Epidermal melanocyte (primary cell): Measurements from ENCODE around the gene TBC1D2.
"Not testable (repeated sequence)": the region's sequence is repeated elsewhere in the genome, so short reads cannot be mapped to it uniquely, and the experiment has no call there.

Experiments used
- DNase-seq: peaks from one replicate; pipeline ENCODE4 v3.0.0; 2011; ENCODE audit warnings: low spot score; ENCODE audit not compliant: insufficient read length

TBC1D2 gene

GRCh38 chr9:98255578-98256296 is at the start of gene TBC1D2:
Gene TBC1D2 (minus strand): TSS chr9:98255649. CDS start chr9:98255541, 108 bp downstream.
- DNase-seq, result peak; percentile 88

- DNase-seq, result no peak
Observed at GRCh38 chr9:98304381-98304780, 48.9 kb upstream of the TBC1D2 start.

DNA sequence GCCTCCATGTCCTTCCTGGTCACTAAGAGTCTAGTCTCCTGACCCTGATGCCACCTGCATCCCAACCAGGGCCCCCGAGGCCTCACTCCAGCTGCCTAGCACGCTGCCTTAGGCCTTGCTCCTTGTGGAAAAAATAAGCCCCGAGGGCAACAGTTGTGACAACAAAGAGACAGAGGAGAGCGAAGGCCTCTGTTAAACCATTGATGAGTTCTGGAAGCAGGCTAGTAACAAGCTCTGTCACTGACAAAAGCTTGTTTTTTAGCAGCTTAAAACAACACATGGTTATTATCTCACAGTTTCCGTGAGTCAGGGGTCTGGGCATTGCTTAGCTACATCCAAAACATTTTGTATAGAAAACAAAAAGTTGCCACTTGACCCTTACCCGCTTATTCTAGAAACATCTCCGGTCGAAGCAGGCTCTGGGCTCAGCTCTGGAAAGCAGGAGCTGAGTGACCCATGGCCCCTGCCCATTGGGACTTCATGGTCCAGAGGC is 48.2 kb upstream of the TBC1D2 start:
- no peak for DNase-seq

DNA sequence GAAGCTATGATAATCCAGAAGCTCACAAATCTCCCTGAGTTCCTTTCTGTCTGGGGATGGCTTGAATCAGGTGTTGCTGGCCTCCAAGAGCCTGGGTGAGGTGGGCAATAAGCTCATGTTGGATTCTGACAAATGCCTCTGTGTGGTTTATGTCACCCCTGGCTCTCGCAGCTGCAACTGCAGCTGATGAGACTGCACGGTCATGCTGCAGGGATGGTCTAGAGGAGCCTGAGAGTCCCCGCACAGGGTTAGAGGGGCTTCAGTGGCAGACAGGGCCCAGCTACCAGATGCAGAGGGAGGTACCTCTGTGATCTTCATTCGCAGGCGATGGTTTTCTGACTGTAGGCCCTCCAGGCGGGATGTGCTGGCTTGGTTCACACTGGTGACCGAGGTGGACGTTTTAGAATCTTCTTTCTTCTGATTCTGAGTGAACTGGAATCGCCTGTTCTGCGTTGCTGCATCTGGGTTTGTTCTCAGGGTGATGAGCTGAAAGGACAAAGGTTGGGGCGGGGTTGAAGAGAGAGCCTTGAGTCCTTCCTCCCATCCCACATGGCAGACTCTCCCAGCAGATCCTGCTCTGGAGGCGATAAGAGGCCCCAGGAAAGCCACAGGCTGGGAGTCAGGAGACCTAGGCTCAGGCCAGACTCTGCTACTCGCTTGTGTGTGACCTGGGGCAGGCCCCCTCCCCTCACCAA is 47.6 kb upstream of the TBC1D2 start:
- no peak for DNase-seq

GRCh38 chr9:98302150-98302549 is 46.7 kb upstream of the TBC1D2 start:
- no peak for DNase-seq

DNA sequence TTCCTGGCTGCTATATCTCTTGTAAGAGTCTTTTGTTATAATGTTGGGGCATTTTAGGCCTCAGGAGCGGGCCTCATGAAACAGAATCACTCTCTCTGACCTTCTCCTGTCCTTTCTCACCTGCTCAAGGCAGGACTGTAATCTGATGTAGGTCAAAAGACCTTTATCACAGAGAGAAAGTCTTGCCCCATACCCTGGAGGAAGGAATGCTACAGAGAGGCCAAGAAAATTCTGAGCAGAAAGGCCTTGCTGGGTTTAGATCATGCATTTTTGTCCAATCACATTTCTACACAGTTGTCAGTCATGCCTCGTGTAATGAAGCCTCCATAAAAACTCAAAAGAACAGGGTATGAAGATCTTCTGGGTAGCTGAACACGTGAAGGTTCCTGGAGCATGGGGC is 45.2 kb upstream of the TBC1D2 start:
- DNase-seq, result no peak

DNA sequence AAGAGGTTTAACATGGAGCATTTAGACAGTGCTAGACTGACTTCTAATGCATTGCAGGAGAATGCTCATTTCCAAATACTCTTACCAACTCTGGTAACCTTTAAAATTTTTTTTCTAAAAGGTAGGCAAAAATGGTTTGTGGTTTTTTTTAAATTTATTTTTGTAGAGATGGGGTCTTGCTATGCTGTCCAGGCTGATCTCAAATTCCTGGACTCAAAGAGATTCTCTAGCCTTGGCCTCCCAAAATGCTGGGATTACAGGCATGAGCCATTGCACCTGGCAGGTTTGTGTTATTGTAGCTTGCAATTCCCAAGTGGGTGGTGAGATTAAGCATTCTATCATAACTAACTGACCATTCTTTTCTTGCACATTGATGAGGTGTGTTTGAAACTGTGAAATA is 43.0 kb upstream of the TBC1D2 start:
- DNase-seq, result no peak

DNA sequence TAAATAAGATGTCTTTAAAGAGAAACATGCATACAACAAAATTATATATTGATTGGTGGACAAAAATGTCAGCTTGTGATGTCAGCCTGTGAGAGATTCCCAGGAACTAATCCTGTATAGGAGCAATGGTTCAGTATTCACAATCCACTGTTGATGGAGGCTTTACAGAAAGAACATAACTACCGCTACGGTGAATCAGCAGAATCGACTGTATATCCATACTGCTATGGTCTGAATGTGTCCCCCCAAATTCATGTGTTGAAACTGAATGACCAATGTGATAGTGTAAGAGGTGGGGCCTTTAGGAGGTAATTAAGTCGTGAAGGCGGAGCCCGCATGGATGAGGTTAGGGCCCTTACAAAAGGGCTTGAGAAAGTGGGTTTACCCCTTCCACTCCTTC is 40.4 kb upstream of the TBC1D2 start:
- no peak for DNase-seq

DNA sequence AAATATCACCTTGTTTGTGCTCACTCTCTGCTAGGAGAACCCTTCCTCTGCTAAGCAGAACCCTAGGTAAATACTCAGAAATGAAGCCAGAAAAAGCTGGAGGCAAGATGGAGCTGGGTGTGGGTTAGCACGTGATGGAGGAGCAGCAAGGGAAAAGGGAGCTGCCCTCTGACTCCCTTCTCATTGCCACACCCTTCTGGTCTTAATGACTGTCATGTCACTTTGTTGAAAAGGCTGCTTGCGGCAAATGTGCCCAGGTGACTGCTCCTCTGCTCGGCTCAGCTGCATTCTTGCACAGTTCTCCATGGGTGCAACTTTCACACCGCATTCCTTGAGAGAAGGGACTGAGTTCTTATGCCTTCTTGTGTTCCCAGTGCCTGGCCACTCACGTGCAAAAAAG is 36.4 kb upstream of the TBC1D2 start:
- no peak for DNase-seq

GRCh38 chr9:98290411-98290810 is 35.0 kb upstream of the TBC1D2 start:
- no peak for DNase-seq

- no peak for DNase-seq
Observed at GRCh38 chr9:98289614-98290201, 34.3 kb upstream of the TBC1D2 start.

GRCh38 chr9:98288881-98289280 is 33.4 kb upstream of the TBC1D2 start:
- DNase-seq, result no peak

GRCh38 chr9:98287384-98287783 is 31.9 kb upstream of the TBC1D2 start:
- DNase-seq, result no peak

DNA sequence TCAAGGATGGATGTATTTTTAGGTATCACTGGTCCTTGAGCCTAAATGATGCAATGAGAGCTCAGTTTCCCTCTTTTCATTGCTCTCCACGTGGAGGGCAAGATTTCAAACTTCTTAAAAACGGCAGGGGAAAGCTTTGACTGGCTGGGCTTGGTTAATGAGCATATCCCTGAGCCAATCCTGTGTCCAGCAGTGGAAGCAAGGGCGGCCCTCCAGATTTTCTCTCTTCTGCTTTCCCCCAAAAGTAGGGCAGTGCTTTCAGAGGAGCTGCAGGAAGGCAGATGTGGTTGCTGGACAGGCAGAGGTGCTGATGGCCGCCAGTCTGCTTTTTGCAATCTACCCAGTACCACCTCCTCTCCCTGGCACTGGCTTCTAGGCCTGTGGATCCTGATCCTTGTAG is 30.0 kb upstream of the TBC1D2 start:
- DNase-seq, result no peak

DNA sequence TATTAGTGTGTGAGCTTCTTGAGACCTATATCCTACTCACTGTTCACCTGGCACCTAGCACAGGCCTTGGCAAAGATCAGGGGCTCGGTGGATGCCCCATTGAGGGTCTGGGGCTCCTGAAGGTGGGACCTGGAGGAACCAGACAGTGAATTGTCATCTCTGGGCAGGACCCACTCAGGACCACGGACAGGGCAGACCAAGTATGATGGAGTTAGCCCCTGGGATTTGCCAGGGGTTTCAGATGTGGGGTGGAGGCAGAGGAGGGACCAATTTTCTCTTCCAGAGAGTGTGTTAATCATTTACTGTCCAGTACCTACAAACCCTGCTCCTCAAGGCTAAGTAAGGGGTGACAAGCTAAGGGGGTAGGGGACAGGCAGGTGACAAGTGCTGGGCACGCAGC is 29.3 kb upstream of the TBC1D2 start:
- DNase-seq, result no peak

GRCh38 chr9:98283143-98283542 is 27.7 kb upstream of the TBC1D2 start:
- not testable (repeated sequence) for DNase-seq

DNA sequence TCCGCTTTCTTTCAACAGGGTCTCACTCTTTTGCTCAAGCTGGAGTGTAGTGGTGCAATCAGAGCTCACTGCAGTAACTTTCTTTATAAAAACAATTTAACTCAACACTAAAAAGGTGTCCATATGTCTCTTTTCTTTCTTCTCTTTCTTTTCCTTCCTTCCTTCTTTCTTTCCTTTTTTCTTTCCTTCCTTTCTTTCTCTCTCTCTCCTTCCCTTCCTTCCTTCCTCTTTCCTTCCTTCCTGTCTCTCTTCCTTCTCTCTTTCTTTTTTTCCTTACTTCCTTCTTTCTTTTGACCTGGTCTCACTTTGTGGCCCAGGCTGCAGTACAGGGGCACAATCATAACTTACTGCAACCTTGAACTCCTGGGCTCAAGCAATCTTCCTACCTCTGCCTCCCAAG is 25.8 kb upstream of the TBC1D2 start:
- no peak for DNase-seq

DNA sequence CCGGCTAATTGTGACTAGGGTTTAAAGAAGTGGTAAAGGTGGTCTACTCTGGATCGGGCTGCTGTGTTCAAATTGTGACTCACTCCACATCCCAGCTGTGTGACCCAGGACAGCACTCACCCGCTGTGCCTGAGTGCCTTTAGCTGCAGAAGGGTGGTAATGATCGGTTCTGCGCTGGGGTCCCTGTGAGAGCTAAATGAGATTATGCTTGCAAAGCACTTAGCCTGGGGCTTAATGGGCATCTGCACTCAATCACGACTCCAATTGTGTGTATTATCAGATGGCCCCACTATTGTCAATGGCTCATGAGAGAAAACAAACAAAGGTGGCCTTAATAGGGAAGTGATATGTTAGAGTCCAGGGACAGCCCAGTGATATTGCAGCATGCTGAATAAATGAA is 25.1 kb upstream of the TBC1D2 start:
- no peak for DNase-seq

DNA sequence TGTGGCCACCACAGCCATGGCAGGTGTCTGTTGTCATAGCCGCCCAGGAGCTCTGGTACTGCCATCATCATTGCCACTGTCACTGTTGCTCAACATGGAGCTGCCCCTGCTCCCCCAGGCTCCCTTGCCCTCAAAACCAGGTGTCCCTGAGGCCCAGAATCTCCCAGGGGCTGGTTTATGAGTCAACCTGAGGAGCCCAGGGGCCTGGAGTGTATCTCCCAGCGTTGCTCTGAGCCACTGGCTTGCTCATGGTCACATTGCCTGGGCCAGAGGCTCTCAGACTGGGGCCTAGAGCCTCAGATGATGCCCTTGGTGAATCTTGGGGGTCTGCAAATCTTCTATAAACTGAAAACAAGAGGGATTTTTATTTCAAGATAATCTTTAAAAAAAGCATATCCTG is 24.7 kb upstream of the TBC1D2 start:
- no peak for DNase-seq

DNA sequence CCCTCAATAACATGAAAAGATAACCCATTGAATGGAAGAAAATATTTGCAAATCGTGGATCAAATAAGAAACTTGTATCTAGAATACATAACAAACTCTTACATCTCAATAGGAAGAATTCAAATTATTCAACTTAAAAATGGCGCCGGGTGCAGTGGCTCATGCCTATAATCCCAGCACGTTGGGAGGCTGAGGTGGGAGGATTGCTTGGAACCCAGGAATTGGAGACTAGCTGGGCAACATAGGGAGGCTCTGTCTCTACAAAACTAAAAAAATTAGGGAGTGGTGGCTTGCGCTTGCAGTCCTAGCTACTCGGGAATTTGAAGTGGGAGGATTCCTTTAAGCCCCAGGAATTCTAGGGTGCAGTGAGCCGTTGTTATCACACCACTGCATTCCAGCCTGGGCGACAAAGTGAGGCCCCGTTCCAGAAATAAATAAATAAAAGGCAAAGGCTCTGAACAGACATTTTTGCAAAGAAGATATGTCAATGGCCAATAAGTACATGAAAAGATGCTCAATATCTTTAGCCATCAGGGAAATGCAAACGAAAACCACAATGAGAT is 21.5 kb upstream of the TBC1D2 start:
- no peak for DNase-seq

- DNase-seq, result no peak
Observed at GRCh38 chr9:98275159-98275558, 19.7 kb upstream of the TBC1D2 start.

DNA sequence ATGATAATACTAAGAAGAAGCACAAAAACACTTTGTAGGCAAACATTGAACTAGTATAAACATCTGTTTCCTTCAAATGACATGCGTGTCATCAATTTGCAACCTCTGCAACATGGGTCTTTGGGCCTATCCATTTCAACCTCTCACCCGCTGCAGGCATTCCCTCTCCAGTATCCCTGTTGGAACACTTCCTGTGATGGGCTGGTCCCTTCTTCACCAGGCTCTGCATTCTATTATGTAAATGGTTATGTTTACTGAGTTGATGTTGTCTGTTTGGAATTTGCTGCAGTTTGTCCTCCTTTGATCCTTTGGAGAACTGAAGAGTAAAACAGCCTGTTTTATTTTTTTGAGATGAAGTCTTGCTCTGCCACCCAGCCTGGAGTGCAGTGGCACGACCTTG is 16.6 kb upstream of the TBC1D2 start:
- no peak for DNase-seq
